DMS53 (cell line): ENCODE results near the gene PTPN13.
A peak's percentile ranks its signal among the peaks of the same experiment; 100 is the strongest.

Source experiments
- DNase-seq: peaks from one replicate; lab custom pipeline; 2025; lab: John Stamatoyannopoulos, UW

PTPN13 gene

GRCh38 chr4:86593688-86594558, at the start of gene PTPN13:
TSS of gene PTPN13 (plus strand) at chr4:86594315. CDS start at chr4:86635257, 40,942 bp downstream.
- peak; percentile 99 for DNase-seq

GRCh38 chr4:86547140-86547539, 47.0 kb upstream of the PTPN13 start:
- DNase-seq = no peak

GRCh38 chr4:86549163-86549788, 44.8 kb upstream of the PTPN13 start:
- no peak for DNase-seq

GRCh38 chr4:86551387-86551786, 42.7 kb upstream of the PTPN13 start:
- no peak for DNase-seq

- no peak for DNase-seq
Measured at GRCh38 chr4:86554646-86555045, 39.5 kb upstream of the PTPN13 start.

- DNase-seq = no peak
Measured at GRCh38 chr4:86556791-86557415, 37.2 kb upstream of the PTPN13 start.

GRCh38 chr4:86557526-86557925, 36.6 kb upstream of the PTPN13 start:
- DNase-seq = no peak

GRCh38 chr4:86558258-86558657, 35.9 kb upstream of the PTPN13 start:
- no peak for DNase-seq

- DNase-seq = peak; percentile 3
Measured at GRCh38 chr4:86558797-86559196, 35.3 kb upstream of the PTPN13 start.

- no peak for DNase-seq
Measured at GRCh38 chr4:86560447-86560846, 33.7 kb upstream of the PTPN13 start.

- DNase-seq = no peak
Measured at GRCh38 chr4:86561256-86561655, 32.9 kb upstream of the PTPN13 start.

- no peak for DNase-seq
Measured at GRCh38 chr4:86563416-86563815, 30.7 kb upstream of the PTPN13 start.

- DNase-seq = no peak
Measured at GRCh38 chr4:86564795-86565194, 29.3 kb upstream of the PTPN13 start.

GRCh38 chr4:86565651-86566050, 28.5 kb upstream of the PTPN13 start:
- no peak for DNase-seq

- no peak for DNase-seq
Measured at GRCh38 chr4:86569103-86569870, 24.8 kb upstream of the PTPN13 start.

GRCh38 chr4:86579941-86580340, 14.2 kb upstream of the PTPN13 start:
- DNase-seq = no peak

- peak; percentile 81 for DNase-seq
Measured at GRCh38 chr4:86582410-86582809, 11.7 kb upstream of the PTPN13 start.

- DNase-seq = no peak
Measured at GRCh38 chr4:86586160-86586572, 7.9 kb upstream of the PTPN13 start.

GRCh38 chr4:86586626-86587380, 7.3 kb upstream of the PTPN13 start:
- no peak for DNase-seq

GRCh38 chr4:86587381-86588140, 6.6 kb upstream of the PTPN13 start:
- peak; percentile 22 for DNase-seq
